ENCODE data around the gene NT5C.
"Not testable (repeated sequence)": the region's sequence is repeated elsewhere in the genome, so short reads cannot be mapped to it uniquely, and the experiment has no call there.

NT5C gene

GRCh38 chr17:75131278-75132017, at the start of gene NT5C:
TSS of gene NT5C (minus strand) at chr17:75131742. CDS start at chr17:75131707, 35 bp downstream.
- DNase-seq = peak; percentile 80

- DNase-seq = no peak
Observed at GRCh38 chr17:75181110-75181509, 49.6 kb upstream of the NT5C start.

- DNase-seq = no peak
Observed at GRCh38 chr17:75178453-75178852, 46.9 kb upstream of the NT5C start.

- DNase-seq = no peak
Observed at GRCh38 chr17:75176625-75177024, 45.1 kb upstream of the NT5C start.

GRCh38 chr17:75174996-75175395, 43.5 kb upstream of the NT5C start:
- no peak for DNase-seq

- DNase-seq = no peak
Observed at GRCh38 chr17:75173526-75173925, 42.0 kb upstream of the NT5C start.

GRCh38 chr17:75168998-75169397, 37.5 kb upstream of the NT5C start:
- DNase-seq = no peak

- not testable (repeated sequence) for DNase-seq
Observed at GRCh38 chr17:75164606-75165005, 33.1 kb upstream of the NT5C start.

- DNase-seq = no peak
Observed at GRCh38 chr17:75163074-75163473, 31.5 kb upstream of the NT5C start.

GRCh38 chr17:75160211-75160610, 28.7 kb upstream of the NT5C start:
- DNase-seq = no peak

- no peak for DNase-seq
Observed at GRCh38 chr17:75159196-75160031, 27.9 kb upstream of the NT5C start.

- not testable (repeated sequence) for DNase-seq
Observed at GRCh38 chr17:75158480-75158879, 26.9 kb upstream of the NT5C start.

GRCh38 chr17:75155191-75155601, 23.7 kb upstream of the NT5C start:
- no peak for DNase-seq

- peak; percentile 98 for DNase-seq
Observed at GRCh38 chr17:75154195-75155106, 22.9 kb upstream of the NT5C start, which contains the start of gene JPT1. TSS of gene JPT1 (minus strand) at chr17:75154512. CDS start at chr17:75154397, 115 bp downstream.

- no peak for DNase-seq
Observed at GRCh38 chr17:75153780-75154194, 22.2 kb upstream of the NT5C start.

GRCh38 chr17:75152922-75153779, 21.6 kb upstream of the NT5C start:
- DNase-seq = peak; percentile 8

- DNase-seq = no peak
Observed at GRCh38 chr17:75152523-75152921, 21.0 kb upstream of the NT5C start.

- DNase-seq = no peak
Observed at GRCh38 chr17:75151930-75152329, 20.4 kb upstream of the NT5C start.

GRCh38 chr17:75147878-75148546, 16.5 kb upstream of the NT5C start:
- DNase-seq = no peak

- DNase-seq = no peak
Observed at GRCh38 chr17:75146592-75146991, 15.1 kb upstream of the NT5C start.

- no peak for DNase-seq
Observed at GRCh38 chr17:75144816-75145512, 13.4 kb upstream of the NT5C start.
